Stimulated activated CD4-positive, alpha-beta T cell treated with anti-CD3 and anti-CD28 coated beads, Interleukin-2, amount 100 ng/mL, for 48 hours (primary cell): ENCODE data around the gene ENTHD1.
"Not testable (repeated sequence)": the region's sequence is repeated elsewhere in the genome, so short reads cannot be mapped to it uniquely, and the experiment has no call there.

Experiments
- DNase-seq, 2 donors: peaks; one replicate each; pipeline ENCODE4 v3.0.0-alpha.2; 2020

The ENTHD1 gene

GRCh38 chr22:39776295-39777009, 117.1 kb downstream of the ENTHD1 start:
- DNase-seq: no peak

GRCh38 chr22:39773976-39774539, 119.5 kb downstream of the ENTHD1 start:
- peak; percentile 10 to 11 for DNase-seq

DNA sequence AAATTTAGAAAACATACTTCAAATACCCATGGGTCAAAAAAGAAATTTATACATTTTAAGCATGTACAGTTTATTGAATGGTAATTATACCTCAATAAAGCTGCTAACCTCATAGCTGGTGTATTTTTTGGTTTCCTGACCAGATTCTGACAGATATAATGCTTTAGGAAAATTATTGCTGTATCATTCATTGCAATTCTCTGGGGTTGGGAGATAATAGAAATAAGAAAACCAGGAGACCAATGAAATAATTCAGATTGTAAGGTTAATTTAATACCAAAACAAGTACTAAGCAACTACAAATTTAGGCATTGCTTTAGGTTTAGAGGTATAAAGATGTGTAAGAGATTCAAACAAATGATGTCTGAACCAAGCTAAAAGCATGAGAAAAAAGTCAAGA, 120.1 kb downstream of the ENTHD1 start:
- no peak for DNase-seq

DNA sequence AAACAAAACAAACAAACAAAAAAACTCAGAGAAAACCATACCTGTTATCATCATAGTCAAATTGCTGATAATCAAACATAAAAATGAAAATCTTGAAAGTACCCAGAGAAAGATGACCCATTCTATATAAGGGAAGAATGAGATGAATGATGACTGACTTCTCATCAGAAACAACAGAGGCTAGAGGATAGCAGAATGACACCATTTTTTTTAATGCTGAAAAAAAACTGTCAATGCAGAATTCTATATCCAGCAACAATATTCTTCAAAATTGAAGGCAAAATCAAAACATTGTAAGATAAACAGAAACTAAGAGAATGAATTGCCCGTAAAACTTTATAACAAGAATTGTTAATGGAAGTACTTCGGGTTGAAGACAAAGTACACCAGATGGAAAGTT, 122.1 kb downstream of the ENTHD1 start:
- DNase-seq: no peak

DNA sequence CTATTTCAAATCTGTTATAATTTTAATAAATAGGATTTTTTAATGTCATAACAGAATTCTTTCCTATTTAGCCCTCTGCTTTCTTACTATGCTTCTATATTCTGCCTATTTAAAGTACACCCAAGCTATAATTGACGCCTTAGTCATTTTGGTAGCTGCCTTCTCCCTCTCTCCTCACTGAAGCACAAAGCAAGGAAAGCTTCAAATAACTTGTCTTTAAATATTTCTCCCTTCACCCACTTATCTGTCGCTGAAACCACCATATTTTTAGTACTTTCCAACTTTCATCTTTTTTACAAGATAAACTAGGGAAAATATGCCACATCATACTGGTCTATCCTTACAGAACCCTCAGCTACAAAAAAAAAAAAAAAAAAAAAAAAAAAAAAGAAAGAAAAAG, 127.9 kb downstream of the ENTHD1 start:
- no peak for DNase-seq

DNA sequence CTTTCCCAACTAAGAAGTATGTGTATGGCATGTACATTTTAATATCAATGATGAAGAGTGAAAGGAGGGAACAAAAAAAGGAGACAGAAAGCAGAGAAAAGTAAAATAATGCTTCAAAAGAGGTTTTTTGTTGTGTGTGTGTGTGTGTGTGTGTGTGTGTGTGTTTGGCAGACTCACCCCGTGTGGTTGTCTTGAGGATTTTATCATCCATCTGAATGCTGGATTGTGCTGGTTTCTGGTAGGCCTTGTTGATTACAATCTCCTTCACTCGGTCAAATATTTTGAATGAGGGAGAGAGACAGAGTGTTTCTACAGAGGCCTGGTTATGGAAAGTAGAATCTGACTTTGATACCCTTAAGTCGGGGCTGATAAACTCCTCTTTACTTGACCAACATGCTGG, 128.5 kb downstream of the ENTHD1 start:
- no peak for DNase-seq

GRCh38 chr22:39763276-39763675, 130.3 kb downstream of the ENTHD1 start:
- DNase-seq: no peak

GRCh38 chr22:39750759-39751158, 142.8 kb downstream of the ENTHD1 start:
- DNase-seq: no peak

- DNase-seq: no peak
These were observed 144.7 kb downstream of the ENTHD1 start for GRCh38 chr22:39748877-39749276.

DNA sequence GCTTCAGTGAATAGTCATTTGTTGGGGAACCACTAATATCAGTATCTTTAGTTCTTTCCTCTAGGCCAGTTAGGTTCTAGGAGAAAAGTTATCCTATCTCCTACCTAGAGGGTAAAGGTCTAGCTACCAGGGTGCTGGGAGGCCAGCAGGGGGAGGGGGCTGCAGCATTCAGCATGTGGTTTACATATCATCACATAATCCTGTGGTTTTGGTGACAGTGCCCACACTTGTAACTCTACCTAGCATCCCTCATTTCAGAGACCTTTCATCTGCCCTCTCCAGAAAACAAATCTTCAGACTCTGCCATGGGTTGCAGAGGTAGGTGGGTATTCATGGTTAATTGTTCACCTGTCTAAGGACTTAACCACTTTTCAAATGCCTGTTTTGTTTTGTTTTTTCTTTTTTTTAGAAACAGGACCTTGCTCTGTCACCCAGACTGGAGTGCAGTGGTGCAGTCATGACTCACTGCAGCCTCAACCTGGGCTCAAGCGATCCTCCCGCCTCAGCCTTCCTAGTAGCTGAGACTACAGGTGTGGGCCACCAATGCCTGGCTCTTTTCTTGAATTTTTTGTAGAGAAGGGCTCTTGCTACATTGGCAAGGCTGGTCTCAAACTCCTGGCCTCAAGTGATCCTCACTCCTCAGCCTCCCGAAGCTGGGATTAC, 146.8 kb downstream of the ENTHD1 start:
- DNase-seq: peak in 1 of 2 donors; percentile 13

GRCh38 chr22:39745789-39746188, 147.8 kb downstream of the ENTHD1 start:
- no peak for DNase-seq

GRCh38 chr22:39744353-39744752, 149.2 kb downstream of the ENTHD1 start:
- no peak for DNase-seq

DNA sequence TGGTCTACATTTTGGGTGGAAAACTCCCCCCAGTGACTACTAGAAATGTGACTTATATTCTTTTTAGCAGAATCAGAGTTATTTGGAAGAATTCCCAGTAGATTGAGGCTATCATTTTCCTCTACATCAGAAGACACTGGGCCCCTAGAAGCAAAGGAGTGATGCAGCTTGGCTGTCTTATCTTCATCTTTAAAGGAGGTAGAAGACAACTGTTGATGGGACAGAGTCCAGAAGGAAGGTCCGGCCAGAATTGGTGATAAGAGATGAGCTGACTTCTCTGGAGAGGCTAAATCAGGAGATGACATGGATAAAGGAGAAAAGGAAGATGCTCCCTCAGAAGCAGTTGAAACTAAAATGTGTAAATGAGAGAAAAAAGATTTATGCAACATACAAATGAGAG, 149.6 kb downstream of the ENTHD1 start:
- DNase-seq: no peak

- DNase-seq: no peak
These were observed 154.1 kb downstream of the ENTHD1 start for GRCh38 chr22:39739338-39740027.

- no peak for DNase-seq
These were observed 154.8 kb downstream of the ENTHD1 start for GRCh38 chr22:39738746-39739145.

GRCh38 chr22:39735776-39736175, 157.8 kb downstream of the ENTHD1 start:
- no peak for DNase-seq

- DNase-seq: no peak
These were observed 158.7 kb downstream of the ENTHD1 start for GRCh38 chr22:39734866-39735265.

DNA sequence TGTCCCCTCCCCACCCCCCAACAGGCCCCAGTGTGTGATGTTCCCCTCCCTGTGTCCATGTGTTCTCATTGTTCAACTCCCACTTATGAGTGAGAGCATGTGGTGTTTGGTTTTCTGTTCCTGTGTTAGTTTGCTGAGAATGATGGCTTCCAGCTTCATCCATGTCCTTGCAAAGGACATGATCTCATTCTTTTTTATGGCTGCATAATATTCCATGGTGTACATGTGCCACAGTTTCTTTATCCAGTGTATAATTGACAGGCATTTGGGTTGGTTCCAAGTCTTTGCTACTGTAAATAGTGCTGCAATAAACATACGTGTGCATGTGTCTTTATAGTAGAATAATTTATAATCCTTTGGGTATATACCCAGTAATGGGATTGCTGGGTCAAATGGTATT, 159.5 kb downstream of the ENTHD1 start:
- not testable (repeated sequence) for DNase-seq

- DNase-seq: no peak
These were observed 160.4 kb downstream of the ENTHD1 start for GRCh38 chr22:39733191-39733590.

GRCh38 chr22:39732625-39733024, 160.9 kb downstream of the ENTHD1 start:
- no peak for DNase-seq

DNA sequence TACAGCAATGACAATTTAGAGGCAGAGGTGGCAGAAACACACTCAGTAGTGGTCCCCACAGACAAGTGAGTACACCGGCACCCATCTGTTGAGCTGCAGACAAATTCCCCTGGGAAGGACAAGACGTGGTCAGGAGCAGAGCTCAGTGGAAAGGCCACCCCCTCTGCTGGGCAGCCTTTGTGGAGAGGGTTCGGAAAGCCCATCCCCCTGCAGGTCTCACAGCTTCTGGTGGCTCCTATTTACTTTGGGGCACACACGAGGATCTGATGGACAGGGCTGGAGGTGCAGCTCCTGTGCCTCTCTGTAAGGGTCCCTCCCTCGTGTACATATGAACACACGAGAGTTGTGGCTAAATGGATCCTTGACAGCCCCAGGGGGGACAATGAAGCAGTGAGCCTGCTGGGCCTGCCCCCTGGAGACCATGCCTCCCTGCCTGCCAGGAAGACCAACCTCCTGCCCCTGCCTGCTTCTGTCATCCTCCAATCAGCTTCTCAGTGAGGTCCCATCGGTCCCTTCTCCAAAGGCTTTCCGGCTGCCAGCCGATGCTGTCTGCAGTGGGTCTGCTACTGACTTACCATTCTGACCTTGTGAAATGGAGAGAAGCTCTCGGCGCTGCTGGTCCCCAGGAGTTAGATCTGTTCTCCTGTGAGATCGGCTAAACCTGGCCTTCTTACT, 161.5 kb downstream of the ENTHD1 start:
- no peak for DNase-seq

DNA sequence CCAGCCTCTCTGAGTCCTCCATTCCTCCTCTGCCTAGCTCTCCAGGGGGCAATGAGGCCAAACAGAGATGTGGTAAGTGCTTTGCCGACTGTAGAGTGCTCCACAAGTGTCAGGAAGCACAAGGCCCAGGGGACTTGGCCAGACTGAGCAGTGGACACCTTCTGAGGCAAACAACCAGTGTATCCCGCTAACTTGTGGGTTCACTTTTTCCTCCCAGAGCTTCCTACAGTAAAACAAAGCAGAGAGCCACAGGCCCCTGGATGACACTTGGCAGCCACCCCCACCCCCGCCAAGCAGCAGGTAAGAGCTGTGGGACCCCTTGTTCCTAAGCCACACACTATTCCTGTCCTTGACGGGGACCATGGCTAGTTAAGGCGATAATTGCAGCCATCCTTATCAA, 162.1 kb downstream of the ENTHD1 start:
- no peak for DNase-seq
